8988T (cell line): Measurements from ENCODE around the gene TMEM145.

ENCODE experiments used
- DNase-seq: peaks from one replicate; pipeline ENCODE4 v3.0.0; 2011

The TMEM145 gene

DNA sequence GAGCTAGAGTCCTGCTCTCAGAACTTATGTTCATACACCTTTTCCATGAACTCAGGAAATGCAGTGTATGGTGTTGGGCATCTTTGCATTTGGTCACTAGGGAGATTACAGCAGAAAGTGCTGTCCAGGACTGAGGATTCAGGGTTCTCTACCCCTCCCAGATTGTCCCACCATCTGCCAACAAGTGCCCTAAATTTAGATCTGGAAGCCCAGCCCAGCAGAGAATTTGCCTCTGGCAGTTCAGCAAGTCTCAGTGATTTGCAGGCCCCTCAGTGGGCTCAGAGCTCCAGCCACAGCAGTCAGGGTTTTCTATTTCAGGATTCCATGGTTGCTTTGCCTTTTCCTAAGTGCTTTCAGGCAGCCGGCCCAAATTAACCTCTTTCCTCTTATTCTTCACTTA is 53.6 kb downstream of the TMEM145 start:
- no peak for DNase-seq

DNA sequence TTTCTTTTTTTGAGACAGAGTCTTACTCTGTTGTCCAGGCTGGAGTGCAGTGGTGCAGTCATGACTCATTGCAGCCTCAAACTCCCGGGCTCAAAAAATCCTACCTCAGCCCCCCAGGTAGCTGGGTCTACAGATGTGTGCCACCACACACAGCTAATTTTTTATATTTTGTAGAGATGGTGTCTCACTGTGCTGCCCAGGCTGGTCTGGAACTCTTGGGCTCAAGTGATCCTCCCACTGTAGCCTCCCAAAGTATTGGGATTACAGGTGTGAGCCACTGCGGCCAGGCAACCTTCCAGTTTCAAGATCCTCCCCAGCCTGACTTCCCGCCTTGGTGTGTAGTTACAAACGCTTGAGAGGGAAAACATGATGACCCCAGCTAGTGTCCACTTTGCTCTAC is 54.8 kb downstream of the TMEM145 start:
- DNase-seq: no peak

DNA sequence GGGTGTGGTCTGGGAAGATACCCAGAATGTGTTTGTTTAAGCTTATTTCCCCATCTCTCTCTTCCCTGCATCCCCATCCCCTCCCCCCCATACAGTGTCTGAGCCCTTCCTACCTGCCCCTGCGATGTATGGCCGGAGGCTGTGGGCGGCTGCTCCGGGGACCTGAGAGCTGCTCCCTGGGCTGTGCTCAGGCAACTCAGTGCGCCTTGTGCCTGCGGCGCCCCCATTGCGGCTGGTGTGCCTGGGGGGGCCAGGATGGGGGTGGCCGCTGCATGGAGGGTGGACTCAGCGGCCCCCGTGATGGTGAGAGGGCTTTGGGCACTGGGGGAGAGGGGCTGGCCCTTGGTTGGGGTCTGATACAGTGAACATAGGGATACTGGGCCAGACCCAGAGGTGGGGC is 55.3 kb downstream of the TMEM145 start:
- DNase-seq: no peak

DNA sequence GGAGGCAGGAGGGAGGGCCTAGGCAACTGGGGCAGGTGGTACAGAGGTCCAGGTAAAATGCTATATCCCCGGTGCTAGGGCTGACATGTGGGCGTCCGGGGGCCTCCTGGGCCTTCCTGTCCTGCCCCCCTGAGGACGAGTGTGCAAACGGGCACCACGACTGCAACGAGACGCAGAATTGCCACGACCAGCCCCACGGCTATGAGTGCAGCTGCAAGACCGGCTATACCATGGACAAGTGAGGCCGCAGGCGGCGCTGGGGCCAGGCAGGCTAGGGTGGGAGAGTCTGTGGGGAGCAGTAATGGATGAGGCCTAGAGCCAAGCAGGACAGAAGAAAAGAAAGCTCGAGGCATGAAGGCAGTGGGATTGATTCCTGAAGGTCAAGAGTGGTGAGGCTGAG is 55.7 kb downstream of the TMEM145 start:
- DNase-seq: no peak

DNA sequence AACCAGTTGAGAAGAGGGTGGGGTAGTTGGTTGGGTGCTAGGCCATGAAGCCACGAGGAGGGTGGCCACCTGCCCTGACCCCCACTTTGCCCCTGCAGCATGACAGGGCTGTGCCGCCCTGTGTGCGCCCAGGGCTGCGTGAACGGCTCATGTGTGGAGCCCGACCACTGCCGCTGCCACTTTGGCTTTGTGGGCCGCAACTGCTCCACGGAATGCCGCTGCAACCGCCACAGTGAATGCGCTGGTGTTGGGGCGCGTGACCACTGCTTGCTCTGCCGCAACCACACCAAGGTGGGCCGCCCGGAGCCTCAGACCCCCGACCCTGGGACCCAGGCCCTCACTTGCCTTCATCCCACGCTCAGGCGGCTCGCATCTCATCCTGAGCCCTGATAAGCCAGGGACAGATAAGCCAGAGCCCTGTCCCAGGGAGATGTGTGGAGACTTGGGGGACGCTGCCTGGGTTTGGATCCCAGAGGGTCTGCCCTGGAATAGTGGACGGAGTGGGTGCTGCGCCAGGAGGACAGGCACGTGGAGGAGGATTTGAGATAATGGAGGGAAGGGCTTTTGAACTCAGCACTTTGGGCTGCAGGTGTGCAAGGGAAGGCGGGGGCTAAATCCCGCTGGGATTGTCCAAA is 56.4 kb downstream of the TMEM145 start:
- no peak for DNase-seq

DNA sequence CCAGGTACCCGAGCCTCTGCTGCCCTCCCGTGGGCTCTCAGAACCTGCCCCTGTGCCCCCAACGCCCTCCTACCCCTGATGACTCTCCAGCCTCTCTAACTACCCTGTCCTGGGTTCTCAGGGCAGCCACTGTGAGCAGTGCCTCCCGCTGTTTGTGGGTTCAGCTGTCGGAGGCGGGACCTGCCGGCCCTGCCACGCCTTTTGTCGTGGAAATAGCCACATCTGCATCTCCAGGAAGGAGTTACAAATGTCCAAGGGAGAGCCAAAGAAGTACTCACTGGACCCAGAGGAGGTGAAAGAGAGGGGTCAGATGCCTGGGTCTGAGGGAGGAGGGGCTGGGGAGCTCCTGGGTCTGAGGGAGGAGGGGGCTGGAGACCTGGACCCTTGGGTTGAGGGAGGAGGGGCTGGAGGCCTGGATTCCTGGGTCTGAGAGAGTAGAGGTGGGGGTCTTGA is 57.0 kb downstream of the TMEM145 start:
- DNase-seq: no peak

DNA sequence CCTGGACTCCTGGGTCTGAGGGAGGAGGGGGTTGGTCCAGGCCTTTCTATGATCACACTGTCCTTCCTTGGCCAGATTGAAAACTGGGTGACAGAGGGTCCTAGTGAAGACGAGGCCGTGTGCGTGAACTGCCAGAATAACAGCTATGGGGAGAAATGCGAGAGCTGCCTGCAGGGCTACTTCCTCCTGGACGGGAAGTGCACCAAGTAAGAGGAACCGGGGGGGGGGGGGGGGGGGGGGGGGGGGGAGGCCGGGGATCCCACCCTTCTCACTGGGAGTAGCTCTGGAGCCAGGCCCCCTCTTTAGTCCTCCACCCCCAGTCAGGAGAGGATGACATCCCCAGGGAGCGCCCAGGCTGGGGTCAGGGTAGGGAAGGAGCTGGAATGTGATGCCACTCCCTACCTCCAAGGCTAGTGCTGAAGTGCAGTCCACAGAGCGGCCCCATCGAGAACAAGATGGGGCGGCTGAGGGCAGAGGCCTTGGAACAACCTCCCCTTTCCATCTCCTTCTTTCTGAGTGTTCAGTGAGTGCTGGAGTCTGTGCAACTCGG is 57.6 kb downstream of the TMEM145 start:
- DNase-seq: no peak
